MM.1S (cell line): ENCODE measurements around the gene A1BG.

Experiments
- DNase-seq: peaks from one replicate; pipeline ENCODE4 v3.0.0-alpha.2; 2015
- H2AFZ ChIP-seq: fragments of 300-600 bp; sonication (generic); 2 replicates; pipeline ENCODE4 v1.6.0; 2016; ENCODE audit warnings: antibody characterized with exemption, low read length
- H3F3A ChIP-seq: fragments of 300-600 bp; sonication (generic); 2 replicates; pipeline ENCODE4 v1.6.1; 2016; ENCODE audit warnings: mild to moderate bottlenecking, antibody characterized with exemption, low read length, moderate library complexity, mixed read lengths; ENCODE audit not compliant: insufficient read depth
- H3K27ac ChIP-seq: fragments of 300-600 bp; sonication (generic); 2 replicates; pipeline ENCODE4 v1.5.1; 2016; ENCODE audit warnings: mild to moderate bottlenecking, low read length
- H3K27me3 ChIP-seq: fragments of 300-600 bp; sonication (generic); replicated peaks from 2 replicates; pipeline ENCODE4 v1.6.0; 2016; ENCODE audit warnings: low read length; ENCODE audit not compliant: insufficient read depth
- H3K36me3 ChIP-seq: fragments of 300-600 bp; sonication (generic); replicated peaks from 2 replicates; pipeline ENCODE4 v1.6.1; 2016; ENCODE audit warnings: mild to moderate bottlenecking, low read length, mixed read lengths; ENCODE audit not compliant: insufficient read depth
- H3K4me1 ChIP-seq: fragments of 300-600 bp; sonication (generic); 2 replicates; pipeline ENCODE4 v1.6.1; 2016; ENCODE audit warnings: low read length, mixed read lengths
- H3K4me2 ChIP-seq: fragments of 300-600 bp; sonication (generic); 2 replicates; pipeline ENCODE4 v1.6.0; 2016; ENCODE audit warnings: low read depth, low read length
- H3K4me3 ChIP-seq: fragments of 300-600 bp; sonication (generic); 2 replicates; pipeline ENCODE4 v1.5.1; 2016; ENCODE audit warnings: low read length, mixed read lengths
- H3K79me2 ChIP-seq: fragments of 300-600 bp; sonication (generic); 2 replicates; pipeline ENCODE4 v1.6.1; 2016; ENCODE audit warnings: mixed run types, low read length, mixed read lengths
- H3K9ac ChIP-seq: fragments of 300-600 bp; sonication (generic); 2 replicates; pipeline ENCODE4 v1.6.1; 2016; ENCODE audit warnings: low read length, mixed read lengths
- H3K9me2 ChIP-seq: fragments of 300-600 bp; sonication (generic); replicated peaks from 2 replicates; pipeline ENCODE4 v1.6.1; 2016; ENCODE audit warnings: mild to moderate bottlenecking, low read length, mixed read lengths; ENCODE audit not compliant: insufficient read depth
- H3K9me3 ChIP-seq: fragments of 300-600 bp; sonication (generic); replicated peaks from 2 replicates; pipeline ENCODE4 v1.6.1; 2016; ENCODE audit warnings: mild to moderate bottlenecking, low read length, mixed read lengths; ENCODE audit not compliant: insufficient read depth
- H4K20me1 ChIP-seq: fragments of 300-600 bp; sonication (generic); 2 replicates; pipeline ENCODE4 v1.6.1; 2016; ENCODE audit warnings: mild to moderate bottlenecking, low read length, moderate library complexity, mixed read lengths; ENCODE audit not compliant: insufficient read depth
- CTCF ChIP-seq: fragments of 300-600 bp; sonication (generic); IDR thresholded peaks from 2 replicates; pipeline ENCODE4 v1.5.1; 2016; ENCODE audit warnings: antibody characterized with exemption, low read length, mixed read lengths
- EZH2 ChIP-seq: fragments of 300-600 bp; sonication (generic); optimal IDR thresholded peaks from 2 replicates; pipeline ENCODE3; 2017; ENCODE audit warnings: low read depth, mild to moderate bottlenecking, antibody characterized with exemption, low read length, mixed read lengths
- EZH2phosphoT487 ChIP-seq: fragments of 300-600 bp; sonication (generic); IDR thresholded peaks from 2 replicates; pipeline ENCODE4 v1.6.1; 2018; ENCODE audit warnings: antibody characterized with exemption, low read length

Gene A1BG

DNA sequence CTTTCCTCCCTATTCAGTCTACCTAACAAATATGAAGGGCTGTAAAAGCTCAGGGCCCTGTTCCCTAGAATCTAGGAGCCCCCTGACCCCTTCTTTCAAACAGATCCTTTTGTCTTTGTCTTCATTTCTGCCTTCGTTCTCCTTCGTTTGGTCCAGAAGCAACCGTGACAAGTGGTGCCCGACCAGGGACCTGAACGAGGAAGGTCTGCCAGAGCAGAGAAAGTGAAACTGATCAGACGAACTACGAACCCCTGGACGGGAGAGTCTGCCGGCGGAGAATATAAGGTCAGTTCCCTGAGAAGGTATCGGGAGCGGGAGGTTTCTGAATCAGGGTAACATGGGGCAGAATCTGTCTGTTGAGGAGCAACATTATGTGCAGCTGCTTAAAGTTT is 47.4 kb downstream of the A1BG start:
- Histone ChIP-seq H3K9me3 (no peaks in the 10 kb centered on the region), H3K27ac (peak overlapping the region; percentile 45; the same call in 1 of the 2 replicates), H2AFZ (peak overlapping the region; percentile 50; the same call in 1 of the 2 replicates), H3K9me2 (no peaks in the 10 kb centered on the region), H3K36me3 (peaks cover 16% of the 10 kb centered on the region; the same call in 1 of the 2 replicates), H3K79me2 (peaks cover 27% of the 10 kb centered on the region), H3K27me3 (no peaks in the 10 kb centered on the region), H3K4me3 (peak overlapping the region; percentile 78), H3F3A (no peaks in the 10 kb centered on the region), H3K4me2 (peak overlapping the region; percentile 78), H3K9ac (peak overlapping the region; percentile 62), H4K20me1 (no peaks in the 10 kb centered on the region), H3K4me1 (no peaks in the 10 kb centered on the region)
- DNase-seq = peak; percentile 39
- no peak for TF ChIP-seq EZH2phosphoT487
- no peak for TF ChIP-seq CTCF
- TF ChIP-seq EZH2 = no peak

DNA sequence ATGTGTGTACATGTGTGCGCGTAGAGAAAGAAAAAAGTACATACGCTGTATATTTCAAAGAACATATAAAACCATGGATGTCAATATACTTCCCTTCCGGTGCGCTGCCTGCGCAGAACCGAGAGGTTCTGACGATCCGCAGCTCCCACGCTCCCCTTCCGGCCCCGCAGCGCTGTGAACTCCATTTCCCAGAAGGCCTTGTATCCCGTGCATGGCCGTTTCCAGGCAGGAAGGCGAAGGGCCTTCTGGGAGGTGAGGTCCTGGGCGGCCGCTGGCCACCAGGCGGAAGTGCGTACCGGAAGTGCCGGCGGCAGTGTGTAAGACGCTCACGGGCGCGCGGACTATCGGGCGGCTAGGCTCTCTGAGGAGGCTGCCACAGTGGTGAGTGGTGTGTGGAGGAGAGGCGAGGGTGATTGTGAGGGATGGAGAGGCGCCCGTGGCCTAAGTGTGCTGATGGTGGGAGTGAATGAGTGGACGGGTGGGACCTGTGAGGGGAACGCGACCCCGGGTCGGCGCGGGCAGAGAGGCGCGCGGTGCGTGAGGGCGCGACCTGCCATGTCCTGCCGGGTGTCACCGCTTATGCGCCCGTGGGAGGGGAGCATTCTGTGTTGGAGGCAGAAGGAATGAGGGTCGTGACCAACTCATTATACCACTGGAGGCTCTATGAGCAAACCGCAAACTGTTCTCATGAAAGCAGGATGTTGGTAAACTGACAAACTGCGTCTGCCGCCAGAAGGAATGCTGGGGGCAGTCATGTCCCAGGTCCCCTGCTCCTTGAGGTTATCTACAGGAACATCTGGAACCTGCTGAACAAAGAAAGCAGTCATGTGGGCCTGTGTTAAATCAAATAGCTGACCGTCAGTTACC is 48.0 kb downstream of the A1BG start, which contains the start of gene ERVK3-1:
ERVK3-1 (plus strand) TSS at position 313 of the 867 bp plus-strand sequence. CDS start 6,792 bp downstream, outside the sequence.
- Histone ChIP-seq H3K9ac (peak within 1 kb of the TSS; percentile 62), H3K27ac (peak within 1 kb of the TSS; percentile 45; the same call in 1 of the 2 replicates), H2AFZ (peak within 1 kb of the TSS; percentile 89), H3F3A (no peaks in the 10 kb centered on the region), H3K4me2 (peak within 1 kb of the TSS; percentile 78), H3K27me3 (no peaks in the 10 kb centered on the region), H3K4me1 (no peaks in the 10 kb centered on the region), H3K9me2 (no peaks in the 10 kb centered on the region), H4K20me1 (no peaks in the 10 kb centered on the region), H3K9me3 (no peaks in the 10 kb centered on the region), H3K36me3 (peaks cover 16% of the 10 kb centered on the region; the same call in 1 of the 2 replicates), H3K4me3 (peak within 1 kb of the TSS; percentile 78), H3K79me2 (peaks cover 27% of the 10 kb centered on the region)
- peak; percentile 97 for DNase-seq
- TF ChIP-seq EZH2 (no peak), EZH2phosphoT487 (no peak), CTCF (no peak)

GRCh38 chr19:58304748-58305064 is 48.6 kb downstream of the A1BG start:
- Histone ChIP-seq H3K4me2 (peak overlapping the region; percentile 58), H4K20me1 (no peaks in the 10 kb centered on the region), H3K27ac (no peak overlapping the region), H3K9me3 (no peaks in the 10 kb centered on the region), H2AFZ (peak overlapping the region; percentile 89), H3K79me2 (peaks cover 23% of the 10 kb centered on the region), H3K9me2 (no peaks in the 10 kb centered on the region), H3K27me3 (no peaks in the 10 kb centered on the region), H3K9ac (no peak overlapping the region), H3K4me1 (no peaks in the 10 kb centered on the region), H3K4me3 (peak overlapping the region; percentile 78), H3K36me3 (peaks cover 16% of the 10 kb centered on the region; the same call in 1 of the 2 replicates), H3F3A (no peaks in the 10 kb centered on the region)
- no peak for TF ChIP-seq EZH2phosphoT487
- no peak for TF ChIP-seq EZH2
- TF ChIP-seq CTCF = no peak
- no peak for DNase-seq
